H1 (cell line): ENCODE results near the gene RAB31. TPM values are rescaled to one million over a fixed set of nuclear protein-coding genes. Genes with fewer than 3 reads are reported as not detected.

ENCODE experiments used
- CTCF ChIA-PET: fragments of 300-600 bp; sonication (Branson Sonifier 250); formaldehyde crosslinking; loops from one replicate; lab custom pipeline; 2021; ENCODE audit not compliant: partially characterized antibody; lab: Charles Lee
- POLR2A ChIA-PET: fragments of 300-600 bp; sonication (Branson Sonifier 250); formaldehyde crosslinking; loops from one replicate; lab custom pipeline; 2021; ENCODE audit warnings: inconsistent platforms; ENCODE audit not compliant: partially characterized antibody; lab: Charles Lee
- DNase-seq, 2 experiments: peaks; one replicate each; pipeline versions ENCODE4 v3.0.0 to v3.0.0-alpha.2; 2010 to 2022; ENCODE audit warnings: low spot score in 2 of 2, low read depth in 1 of 2, mixed read lengths in 1 of 2
- FAIRE-seq: peaks from 2 replicates; lab custom pipeline; 2011; peaks lifted over from hg19 to GRCh38; lab: Jason Lieb, UNC
- H2AFZ ChIP-seq: 2 replicates; pipeline ENCODE4 v1.8.1; 2012; ENCODE audit warnings: low read length, inconsistent platforms
- H2AK5ac ChIP-seq: 2 replicates; pipeline ENCODE4 v1.6.1; 2013; ENCODE audit warnings: low read depth, low read length
- H2BK120ac ChIP-seq: replicated peaks from 2 replicates; pipeline ENCODE3; 2013; ENCODE audit warnings: low read depth, low read length, inconsistent platforms
- H2BK12ac ChIP-seq: 2 replicates; pipeline ENCODE4 v1.6.1; 2013; ENCODE audit warnings: low read depth, low read length
- H2BK15ac ChIP-seq: 2 replicates; pipeline ENCODE4 v1.6.1; 2013; ENCODE audit warnings: low read length
- H2BK20ac ChIP-seq: 2 replicates; pipeline ENCODE4 v1.6.1; 2013; ENCODE audit warnings: low read length
- H2BK5ac ChIP-seq: 2 replicates; pipeline ENCODE4 v1.6.1; 2013; ENCODE audit warnings: low read depth, low read length
- H3K14ac ChIP-seq: 2 replicates; pipeline ENCODE4 v1.6.1; 2013; ENCODE audit warnings: inconsistent platforms; ENCODE audit not compliant: insufficient read length
- H3K18ac ChIP-seq: 2 replicates; pipeline ENCODE4 v1.6.1; 2013; ENCODE audit warnings: low read length; ENCODE audit errors: extremely low read depth
- H3K23ac ChIP-seq: 2 replicates; pipeline ENCODE4 v1.6.1; 2013; ENCODE audit warnings: inconsistent platforms; ENCODE audit not compliant: insufficient read length
- H3K23me2 ChIP-seq: 2 replicates; pipeline ENCODE4 v1.6.1; 2013; ENCODE audit warnings: low read depth, low read length
- H3K27ac ChIP-seq: 2 replicates; pipeline ENCODE4 v1.6.1; 2011; ENCODE audit warnings: low read depth, low read length, inconsistent platforms
- H3K27me3 ChIP-seq, 4 experiments: replicated peaks in 1 of 4; 1 replicate in 1 of 4; 2 replicates in 3 of 4; pipeline versions ENCODE4 v1.6.1 to v1.8.1; 2011 to 2013; ENCODE audit warnings: low read length in 3 of 4, mild to moderate bottlenecking in 3 of 4, inconsistent platforms in 2 of 4, mixed read lengths in 2 of 4, moderate library complexity in 1 of 4; ENCODE audit not compliant: control insufficient read depth in 3 of 4, insufficient read depth in 3 of 4; ENCODE audit errors: extremely low read depth in 1 of 4
- H3K36me3 ChIP-seq, 4 experiments: 2 replicates each; pipeline versions ENCODE4 v1.6.1 to v1.8.1; 2011 to 2013; ENCODE audit warnings: mild to moderate bottlenecking in 4 of 4, low read length in 3 of 4, moderate library complexity in 2 of 4, control low read depth in 1 of 4, inconsistent platforms in 1 of 4; ENCODE audit not compliant: insufficient read depth in 4 of 4, control insufficient read depth in 2 of 4
- H3K4ac ChIP-seq: replicated peaks from 2 replicates; pipeline ENCODE3; 2013; ENCODE audit warnings: low read length, low read depth, mixed read lengths, inconsistent platforms; ENCODE audit not compliant: insufficient read length
- H3K4me1 ChIP-seq, 4 experiments: replicated peaks in 1 of 4; 1 replicate in 1 of 4; 2 replicates in 3 of 4; pipeline versions ENCODE4 v1.6.1 to v1.8.1; 2011 to 2013; ENCODE audit warnings: low read length in 3 of 4, inconsistent platforms in 2 of 4, mixed read lengths in 1 of 4; ENCODE audit not compliant: insufficient read depth in 4 of 4, control insufficient read depth in 3 of 4
- H3K4me2 ChIP-seq, 2 experiments: 2 replicates each; pipeline versions ENCODE4 v1.6.1 to v1.8.1; 2011 to 2013; ENCODE audit warnings: low read depth in 2 of 2, low read length in 2 of 2, control low read depth in 1 of 2, inconsistent platforms in 1 of 2, mild to moderate bottlenecking in 1 of 2; ENCODE audit not compliant: insufficient read depth in 1 of 2
- H3K4me3 ChIP-seq, 4 experiments: fragments of 200-600, 300-600 bp in 1 of 4; sonication (generic), shearing (Covaris generic), sonication (Bioruptor Twin) in 1 of 4; 2 replicates each; pipeline versions ENCODE4 v1.5.1 to v1.8.1; 2011 to 2016; ENCODE audit warnings: low read length in 4 of 4, low read depth in 3 of 4, control low read depth in 2 of 4, inconsistent platforms in 2 of 4, mild to moderate bottlenecking in 2 of 4, mixed read lengths in 1 of 4, moderate library complexity in 1 of 4; ENCODE audit not compliant: insufficient read depth in 2 of 4; ENCODE audit errors: extremely low read depth in 1 of 4
- H3K56ac ChIP-seq: replicated peaks from 2 replicates; pipeline ENCODE3; 2013; ENCODE audit warnings: low read depth, mild to moderate bottlenecking, mixed read lengths, low read length, inconsistent platforms; ENCODE audit not compliant: insufficient read length
- H3K79me1 ChIP-seq: 2 replicates; pipeline ENCODE4 v1.6.1; 2013; ENCODE audit warnings: low read depth, low read length, control low read depth
- H3K79me2 ChIP-seq, 2 experiments: 2 replicates each; pipeline versions ENCODE4 v1.6.1 to v1.8.1; 2012 to 2013; ENCODE audit warnings: low read length in 2 of 2, mild to moderate bottlenecking in 2 of 2, inconsistent platforms in 1 of 2; ENCODE audit not compliant: insufficient read depth in 2 of 2, control insufficient read depth in 1 of 2
- H3K9ac ChIP-seq, 4 experiments: replicated peaks in 1 of 4; 1 replicate in 1 of 4; 2 replicates in 3 of 4; pipeline versions ENCODE4 v1.6.1 to v1.8.1; 2011 to 2013; ENCODE audit warnings: low read depth in 3 of 4, low read length in 3 of 4, control low read depth in 2 of 4, mild to moderate bottlenecking in 2 of 4, moderate library complexity in 2 of 4, inconsistent platforms in 1 of 4; ENCODE audit errors: extremely low read depth in 1 of 4
- H3K9me3 ChIP-seq, 2 experiments: 2 replicates each; pipeline versions ENCODE4 v1.6.1 to v1.8.1; 2012 to 2013; ENCODE audit warnings: mild to moderate bottlenecking in 2 of 2, moderate library complexity in 2 of 2, control low read depth in 1 of 2, inconsistent platforms in 1 of 2, low read depth in 1 of 2, low read length in 1 of 2, mixed read lengths in 1 of 2; ENCODE audit not compliant: insufficient read depth in 2 of 2
- H4K20me1 ChIP-seq, 2 experiments: replicated peaks in 1 of 2; 2 replicates each; pipeline versions ENCODE3 to v1.8.1; 2011 to 2013; ENCODE audit warnings: inconsistent platforms in 2 of 2, low read length in 2 of 2, mild to moderate bottlenecking in 1 of 2; ENCODE audit not compliant: insufficient read depth in 2 of 2, control insufficient read depth in 1 of 2
- H4K5ac ChIP-seq: 2 replicates; pipeline ENCODE4 v1.6.1; 2013; ENCODE audit warnings: low read length, low read depth, mixed read lengths, inconsistent platforms; ENCODE audit not compliant: insufficient read length
- H4K8ac ChIP-seq: 2 replicates; pipeline ENCODE4 v1.8.0; 2013; ENCODE audit warnings: mild to moderate bottlenecking, moderate library complexity, low read length, inconsistent platforms; ENCODE audit not compliant: insufficient read depth; ENCODE audit errors: extremely low read depth
- H4K91ac ChIP-seq: replicated peaks from 2 replicates; pipeline ENCODE3; 2013; ENCODE audit warnings: low read length, mixed read lengths, inconsistent platforms; ENCODE audit not compliant: insufficient read length
- BACH1 ChIP-seq: IDR thresholded peaks from 2 replicates; pipeline ENCODE4 v1.6.1; 2012; ENCODE audit warnings: low read length, improper control_type of control experiment
- CEBPB ChIP-seq: IDR thresholded peaks from 2 replicates; pipeline ENCODE4 v1.6.1; 2012; ENCODE audit warnings: low read depth, low read length
- CTCF ChIP-seq, 3 experiments: IDR thresholded peaks; 1 replicate in 2 of 3; 2 replicates in 1 of 3; pipeline versions ENCODE4 v1.5.1 to v1.6.1; 2011; ENCODE audit warnings: low read length in 3 of 3, mild to moderate bottlenecking in 3 of 3, inconsistent platforms in 2 of 3, low read depth in 1 of 3, moderate library complexity in 1 of 3; ENCODE audit not compliant: insufficient read depth in 1 of 3; ENCODE audit errors: control extremely low read depth in 1 of 3
- EZH2 ChIP-seq: fragments of 200-600 bp; sonication (generic); IDR thresholded peaks from 2 replicates; pipeline ENCODE4 v1.7.1; 2012; ENCODE audit warnings: low read depth, mild to moderate bottlenecking, moderate library complexity, low read length, inconsistent platforms; ENCODE audit not compliant: severe bottlenecking
- NANOG ChIP-seq: IDR thresholded peaks from 2 replicates; pipeline ENCODE4 v1.6.1; 2011; ENCODE audit warnings: low read length, low read depth, mild to moderate bottlenecking, inconsistent platforms; ENCODE audit not compliant: insufficient read depth, poor library complexity, severe bottlenecking
- RAD21 ChIP-seq, 2 experiments: IDR thresholded peaks in 1 of 2; conservative IDR thresholded peaks in 1 of 2; 2 replicates each; pipeline ENCODE4 v1.6.1; 2011; ENCODE audit warnings: low read depth in 2 of 2, low read length in 2 of 2, improper control_type of control experiment in 1 of 2, inconsistent platforms in 1 of 2, mild to moderate bottlenecking in 1 of 2, moderate library complexity in 1 of 2
- SP4 ChIP-seq: IDR thresholded peaks from 2 replicates; pipeline ENCODE4 v1.6.1; 2012; ENCODE audit warnings: low read length, inconsistent platforms
- TBP ChIP-seq: IDR thresholded peaks from 2 replicates; pipeline ENCODE4 v1.6.1; 2011; ENCODE audit warnings: low read depth, low read length, improper control_type of control experiment
- TEAD4 ChIP-seq: IDR thresholded peaks from 2 replicates; pipeline ENCODE4 v1.6.1; 2012; ENCODE audit warnings: low read depth, low read length, inconsistent platforms, mixed read lengths
- WGBS, 2 experiments: shearing (Covaris generic) in 1 of 2; methylation state at CpG; one replicate each; pipeline versions ENCODE4 v1.1.6 to v1.1.7; 2013 to 2015; ENCODE audit warnings: low lambda C conversion rate in 2 of 2, mixed read lengths in 2 of 2, inconsistent platforms in 1 of 2, low coverage in 1 of 2, missing lambda C conversion rate in 1 of 2; ENCODE audit not compliant: insufficient replicate concordance in 2 of 2, insufficient coverage in 1 of 2, insufficient read length in 1 of 2; ENCODE audit errors: extremely low coverage in 1 of 2, missing lambda C conversion rate in 1 of 2; 5-methylcytosine and 5-hydroxymethylcytosine counted together
- polyA plus RNA-seq, 7 experiments: library from polyadenylated mRNA; depleted of rRNA in 3 of 7; stranded (reverse) in 5 of 7; unstranded in 2 of 7; fragments of >200 nt in 5 of 7; fragments of 200-250 nt in 2 of 7; gene quantifications; 1 replicate in 5 of 7; 2 replicates in 1 of 7; 4 replicates in 1 of 7; pipeline versions ENCODE4 v1.2.1 to v1.2.3, GENCODE V29; 2011 to 2013; ENCODE audit warnings: missing spikeins in 2 of 7, mixed read lengths in 2 of 7
- total RNA-seq: library from RNA; stranded (reverse); fragmentation: NEBNext Ultra II Directional; extraction: Animal tissue kit (Norgen Biotek cat#: 25700); gene quantifications from 2 replicates; pipeline ENCODE4 v1.2.1, GENCODE V29; 2021

Gene RAB31
- total and polyA plus RNA-seq, 2 of the 8 experiments (the other 6 are each of a cell fraction or from before 2014, with no cell fraction given) = 15.2 to 40.9 TPM

GRCh38 chr18:9771261-9771976 lies 63.3 kb downstream of the RAB31 start:
- H2BK15ac ChIP-seq = no peak overlapping the region
- no peak overlapping the region for H2BK20ac ChIP-seq
- no peak overlapping the region for H3K14ac ChIP-seq
- H4K20me1 ChIP-seq = no peaks in the 10 kb centered on the region
- H4K5ac ChIP-seq = no peak overlapping the region
- H2BK120ac ChIP-seq = peak overlapping the region; percentile 38
- no peaks in the 10 kb centered on the region for H3K79me2 ChIP-seq
- H3K27me3 ChIP-seq = no peaks in the 10 kb centered on the region
- no peak overlapping the region for H3K4me2 ChIP-seq
- H2AFZ ChIP-seq = peak overlapping the region; percentile 64; the same call in 1 of the 2 replicates
- no peak overlapping the region for H4K91ac ChIP-seq
- CTCF ChIA-PET = interaction anchor here (0.6 to 2.3 kb wide), 14 partner anchors 10 to 180 kb away, joined by 3 to 13 read pairs (median 5); no protein-coding TSS in a partner anchor
- H3K18ac ChIP-seq = peak overlapping the region; percentile 7; the same call in 1 of the 2 replicates
- no peak overlapping the region for H2BK5ac ChIP-seq
- POLR2A ChIA-PET = no interaction called here
- no peaks in the 10 kb centered on the region for H3K79me1 ChIP-seq
- no peak overlapping the region for H3K27ac ChIP-seq
- 35% methylated on average over 18 of the region's 18 CpGs; no CpG with 5 or more reads in 1 of the 2 experiments for WGBS, 2 experiments
- no peaks in the 10 kb centered on the region for H3K9me3 ChIP-seq
- peaks cover 2 to 9% (median 3%) of the 10 kb centered on the region in 4 experiments for H3K4me1 ChIP-seq
- H2AK5ac ChIP-seq = 0 out of 2 replicates have a peak overlapping the region, but pooled peaks have one; percentile 45
- H2BK12ac ChIP-seq = no peak overlapping the region; the same call in 1 of the 2 replicates
- no peaks in the 10 kb centered on the region for H3K23me2 ChIP-seq
- H3K4me3 ChIP-seq = no peak overlapping the region
- H4K8ac ChIP-seq = no peak overlapping the region
- no peak overlapping the region for H3K23ac ChIP-seq
- H3K4ac ChIP-seq = no peak overlapping the region
- H3K56ac ChIP-seq = no peak overlapping the region
- DNase-seq (peak; percentile 59 to 99), FAIRE-seq (no peak)
- H3K9ac ChIP-seq = no peak overlapping the region
- H3K36me3 ChIP-seq = no peaks in the 10 kb centered on the region
- TF ChIP-seq BACH1 (0 out of 2 replicates have a peak, but pooled peaks have one; percentile 6), TBP (no peak), NANOG (no peak), CEBPB (peak; percentile 19; the same call in 1 of the 2 replicates), RAD21 (IDR thresholded peaks at IDR 0.05 in 1 of 2, conservative IDR thresholded peaks at IDR 0.05 in 1 of 2; ENCODE audit: low read depth in 2 of 2, low read length in 2 of 2) (peak; percentile 91 to 95), TEAD4 (0 out of 2 replicates have a peak, but pooled peaks have one; percentile 23), SP4 (no peak), EZH2 (peak; percentile 35), CTCF (IDR thresholded peaks at IDR 0.05; ENCODE audit: control extremely low read depth in 1 of 3, insufficient read depth in 1 of 3, low read depth in 1 of 3, low read length in 3 of 3) (peak; percentile 97 to 99 (median 99))
